ENCODE results near the gene CDH23.

CDH23 gene

GRCh38 chr10:71648254-71648932, 251.7 kb downstream of the CDH23 start:
- in situ Hi-C loops (cut with MboI; ENCODE audit: low sequenced_read_pairs): no loop called here

DNA sequence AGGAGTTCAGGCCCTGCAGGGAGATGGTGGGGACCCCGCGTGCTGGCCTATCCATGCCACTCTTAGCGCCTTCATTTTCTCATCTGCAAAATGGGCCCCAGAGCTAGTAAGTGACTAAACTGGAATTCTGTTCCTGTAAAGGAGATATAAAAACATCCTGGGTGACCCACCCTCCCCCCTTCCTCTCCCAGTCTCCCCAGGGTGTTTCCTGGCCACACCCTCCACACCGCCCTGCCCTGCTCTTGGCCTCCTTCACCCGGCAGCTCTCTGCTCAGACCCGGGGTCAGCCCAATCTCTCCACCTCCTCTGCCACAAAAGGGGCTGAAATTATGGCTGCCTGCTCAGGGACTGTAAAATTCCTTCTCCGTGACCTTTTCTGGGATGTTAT, 252.2 kb downstream of the CDH23 start:
- in situ Hi-C loops (cut with MboI; ENCODE audit: low sequenced_read_pairs): no loop called here

GRCh38 chr10:71649631-71650030, 252.9 kb downstream of the CDH23 start:
- in situ Hi-C loops (cut with MboI; ENCODE audit: low sequenced_read_pairs): no loop called here

- in situ Hi-C loops (cut with MboI; ENCODE audit: low sequenced_read_pairs): no loop called here
These were observed 253.7 kb downstream of the CDH23 start for GRCh38 chr10:71650397-71650796.

GRCh38 chr10:71651428-71651827, 254.7 kb downstream of the CDH23 start:
- in situ Hi-C loops (cut with MboI; ENCODE audit: low sequenced_read_pairs): no loop called here

- in situ Hi-C loops (cut with MboI; ENCODE audit: low sequenced_read_pairs): no loop called here
These were observed 255.2 kb downstream of the CDH23 start for GRCh38 chr10:71651928-71652327.

GRCh38 chr10:71653044-71653443, 256.3 kb downstream of the CDH23 start:
- in situ Hi-C loops (cut with MboI; ENCODE audit: low sequenced_read_pairs): no loop called here

GRCh38 chr10:71656220-71656619, 259.5 kb downstream of the CDH23 start:
- in situ Hi-C loops (cut with MboI; ENCODE audit: low sequenced_read_pairs): no loop called here

DNA sequence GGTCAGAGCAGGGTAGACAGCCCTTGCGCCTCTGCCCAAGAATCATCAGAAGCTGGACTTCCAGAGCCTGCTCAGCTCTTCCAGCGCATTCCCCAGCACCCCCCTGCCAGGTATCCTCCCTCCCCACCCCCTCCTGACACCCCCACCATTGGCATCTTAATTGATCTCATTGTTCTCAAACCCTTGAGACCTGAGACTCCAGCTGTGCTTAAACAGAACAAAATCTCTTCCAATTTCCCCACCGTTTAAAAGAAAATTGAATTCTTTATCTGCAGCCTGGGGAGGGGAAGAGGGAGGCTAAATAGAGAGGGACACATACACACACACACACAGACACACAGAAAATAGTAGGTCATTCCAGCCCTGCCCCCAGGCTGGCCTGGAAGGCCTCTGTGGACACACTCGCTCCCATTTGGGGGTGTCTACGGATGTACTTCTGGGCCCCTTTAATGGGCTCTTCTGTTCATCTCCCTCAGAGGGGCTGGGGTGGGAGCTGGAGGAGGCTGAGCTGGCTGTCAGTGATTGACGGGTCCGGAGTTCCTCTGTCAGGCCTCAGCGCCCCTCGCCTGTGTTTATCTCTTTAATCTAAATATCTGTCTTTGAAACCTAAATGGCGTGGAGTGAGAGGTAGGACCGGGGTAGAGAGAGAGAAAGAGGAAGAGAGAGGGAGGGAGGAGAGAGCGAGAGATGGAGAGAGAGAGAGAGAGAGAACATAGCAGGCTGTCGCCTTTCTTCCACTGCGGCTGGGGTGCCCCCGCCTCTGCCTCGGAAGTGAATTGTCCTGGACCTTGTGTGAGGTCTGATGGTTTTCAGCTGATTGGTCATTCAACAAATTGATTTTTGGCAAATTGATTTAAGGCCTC, 261.1 kb downstream of the CDH23 start:
- in situ Hi-C loops (cut with MboI; ENCODE audit: low sequenced_read_pairs): no loop called here

DNA sequence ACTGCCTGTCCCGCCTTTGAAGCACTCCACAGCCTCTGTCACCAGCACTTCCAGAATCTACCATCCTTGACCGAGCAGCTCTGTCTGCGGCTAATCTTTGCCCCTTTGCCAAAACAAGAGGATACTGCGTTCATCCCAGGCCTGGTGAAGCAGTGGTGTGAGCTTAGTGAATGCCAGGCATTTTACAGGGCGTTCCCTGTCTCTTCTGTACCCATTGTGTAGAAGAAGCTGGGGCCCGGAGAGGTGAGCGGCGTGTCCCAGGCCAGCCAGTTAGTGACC, 261.7 kb downstream of the CDH23 start:
- in situ Hi-C loops (cut with MboI; ENCODE audit: low sequenced_read_pairs): no loop called here

GRCh38 chr10:71659111-71659634, 262.5 kb downstream of the CDH23 start:
- in situ Hi-C loops (cut with MboI; ENCODE audit: low sequenced_read_pairs): no loop called here

GRCh38 chr10:71659737-71660136, 263.0 kb downstream of the CDH23 start:
- in situ Hi-C loops (cut with MboI; ENCODE audit: low sequenced_read_pairs): no loop called here

DNA sequence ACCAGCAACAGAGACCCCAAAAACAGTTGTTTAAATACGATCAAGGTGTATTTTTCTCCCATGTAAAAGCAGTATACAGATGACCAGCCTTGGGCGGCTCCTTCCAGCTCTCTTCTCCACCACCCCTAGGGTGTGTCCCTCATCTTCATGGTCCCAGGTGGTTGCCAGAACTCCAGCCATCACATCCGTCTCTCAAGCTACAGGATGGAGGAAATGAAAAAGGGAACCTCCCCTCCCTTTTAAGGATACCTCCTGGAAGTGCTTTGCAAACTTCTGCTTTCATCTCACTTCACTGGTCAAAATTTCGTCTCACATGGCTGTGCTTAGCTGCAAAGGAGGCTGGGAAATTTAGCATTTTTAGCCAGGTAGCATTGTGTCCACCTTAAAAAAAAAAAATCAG, 263.6 kb downstream of the CDH23 start:
- in situ Hi-C loops (cut with MboI; ENCODE audit: low sequenced_read_pairs): no loop called here

DNA sequence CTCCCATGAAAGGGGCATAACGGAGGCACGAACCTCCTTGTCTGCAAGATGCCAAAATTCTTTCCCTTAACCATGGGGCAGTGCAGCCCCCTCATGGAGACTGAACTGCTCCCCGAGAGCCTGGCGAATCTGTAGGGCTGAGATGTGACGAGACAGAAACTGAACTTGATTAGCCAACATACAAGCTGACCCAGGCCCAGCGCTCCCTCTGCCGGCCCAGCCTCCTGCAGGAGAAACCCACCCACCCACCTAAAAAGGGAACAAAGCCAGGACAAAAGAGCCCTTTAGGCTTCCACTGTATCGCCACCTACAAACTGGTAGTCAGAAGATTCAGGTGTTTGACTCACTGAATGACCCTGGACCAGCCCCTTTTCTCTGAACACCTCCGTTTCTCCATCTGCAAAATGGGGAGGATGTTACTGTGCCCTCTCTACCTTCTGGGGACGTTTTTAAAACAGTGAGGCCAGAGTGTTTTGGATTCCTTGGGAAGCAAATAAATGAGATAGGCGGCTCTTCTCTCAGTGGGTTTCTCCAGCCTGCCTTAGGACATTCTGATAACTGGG, 264.4 kb downstream of the CDH23 start:
- in situ Hi-C loops (cut with MboI; ENCODE audit: low sequenced_read_pairs): no loop called here

DNA sequence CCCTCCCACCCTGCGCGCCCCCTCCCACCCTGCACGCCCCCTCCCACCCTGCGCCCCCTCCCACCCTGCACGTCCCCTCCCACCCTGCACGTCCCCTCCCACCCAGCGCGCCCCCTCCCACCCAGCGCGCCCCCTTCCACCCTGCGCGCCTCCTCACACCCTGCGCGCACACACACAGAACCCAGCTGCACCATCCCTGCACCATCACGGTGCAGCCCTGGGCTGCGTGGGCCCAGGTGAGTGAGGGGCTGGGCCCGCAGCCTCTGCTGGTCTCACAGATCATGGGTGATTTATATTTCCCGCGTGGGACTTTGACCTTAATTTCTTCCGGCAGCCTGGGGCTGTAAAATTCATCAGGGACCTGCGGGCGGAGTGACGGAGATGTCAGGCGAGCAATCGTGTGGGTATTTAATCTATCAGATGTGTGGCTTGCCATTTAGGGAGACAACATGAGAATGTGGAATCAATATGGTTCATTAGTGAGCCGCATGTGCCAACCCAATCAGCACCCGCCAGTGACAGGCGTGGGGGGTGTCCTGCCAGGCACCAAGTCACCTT, 265.1 kb downstream of the CDH23 start:
- in situ Hi-C loops (cut with MboI; ENCODE audit: low sequenced_read_pairs): no loop called here

- in situ Hi-C loops (cut with MboI; ENCODE audit: low sequenced_read_pairs): no loop called here
These were observed 266.6 kb downstream of the CDH23 start for GRCh38 chr10:71663311-71663710.

- in situ Hi-C loops (cut with MboI; ENCODE audit: low sequenced_read_pairs): no loop called here
These were observed 267.9 kb downstream of the CDH23 start for GRCh38 chr10:71664585-71664984.

GRCh38 chr10:71665456-71665855, 268.7 kb downstream of the CDH23 start:
- in situ Hi-C loops (cut with MboI; ENCODE audit: low sequenced_read_pairs): no loop called here

DNA sequence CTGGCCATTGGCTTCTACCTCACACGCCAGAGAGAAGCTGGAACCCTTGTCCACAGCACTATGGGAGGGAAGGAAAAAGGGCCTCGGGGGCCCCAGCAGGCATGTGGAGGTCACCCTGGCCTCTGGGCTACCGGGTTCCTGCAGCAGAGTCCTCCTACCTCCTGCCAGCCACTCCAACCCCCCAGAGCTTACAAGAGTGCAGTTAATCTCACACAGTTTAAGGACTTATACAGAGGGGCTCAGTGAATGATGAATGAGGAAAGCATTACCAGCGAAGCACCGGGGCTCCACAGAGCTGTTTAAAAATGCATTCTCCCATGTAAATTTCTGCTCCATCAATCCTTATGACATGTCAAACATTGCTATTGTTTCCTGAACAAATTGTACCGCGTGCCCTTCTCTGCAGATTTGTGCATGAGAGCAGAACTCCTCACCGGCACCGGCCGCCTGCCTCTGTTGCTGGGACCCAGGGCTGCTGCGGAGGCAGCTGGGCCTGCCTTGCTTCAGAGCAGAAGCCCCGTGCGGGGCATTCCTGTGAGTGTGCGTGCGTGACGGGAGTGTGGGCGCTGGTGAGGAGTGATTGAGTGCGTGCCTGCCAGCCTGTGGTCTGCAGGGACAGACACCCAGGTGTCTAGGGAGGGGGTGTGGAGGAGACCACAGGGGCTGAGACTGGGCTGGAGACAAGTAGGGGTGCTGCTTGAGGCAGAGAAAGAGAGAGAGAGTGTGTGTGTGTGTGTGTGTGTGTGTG, 270.1 kb downstream of the CDH23 start:
- in situ Hi-C loops (cut with MboI; ENCODE audit: low sequenced_read_pairs): no loop called here

- in situ Hi-C loops (cut with MboI; ENCODE audit: low sequenced_read_pairs): no loop called here
These were observed 270.6 kb downstream of the CDH23 start for GRCh38 chr10:71667387-71667752.
